ENCODE results near the gene LONP1.
A peak's percentile ranks its signal among the peaks of the same experiment; 100 is the strongest.
"Not testable (repeated sequence)": the region's sequence is repeated elsewhere in the genome, so short reads cannot be mapped to it uniquely, and the experiment has no call there.

Gene LONP1

DNA sequence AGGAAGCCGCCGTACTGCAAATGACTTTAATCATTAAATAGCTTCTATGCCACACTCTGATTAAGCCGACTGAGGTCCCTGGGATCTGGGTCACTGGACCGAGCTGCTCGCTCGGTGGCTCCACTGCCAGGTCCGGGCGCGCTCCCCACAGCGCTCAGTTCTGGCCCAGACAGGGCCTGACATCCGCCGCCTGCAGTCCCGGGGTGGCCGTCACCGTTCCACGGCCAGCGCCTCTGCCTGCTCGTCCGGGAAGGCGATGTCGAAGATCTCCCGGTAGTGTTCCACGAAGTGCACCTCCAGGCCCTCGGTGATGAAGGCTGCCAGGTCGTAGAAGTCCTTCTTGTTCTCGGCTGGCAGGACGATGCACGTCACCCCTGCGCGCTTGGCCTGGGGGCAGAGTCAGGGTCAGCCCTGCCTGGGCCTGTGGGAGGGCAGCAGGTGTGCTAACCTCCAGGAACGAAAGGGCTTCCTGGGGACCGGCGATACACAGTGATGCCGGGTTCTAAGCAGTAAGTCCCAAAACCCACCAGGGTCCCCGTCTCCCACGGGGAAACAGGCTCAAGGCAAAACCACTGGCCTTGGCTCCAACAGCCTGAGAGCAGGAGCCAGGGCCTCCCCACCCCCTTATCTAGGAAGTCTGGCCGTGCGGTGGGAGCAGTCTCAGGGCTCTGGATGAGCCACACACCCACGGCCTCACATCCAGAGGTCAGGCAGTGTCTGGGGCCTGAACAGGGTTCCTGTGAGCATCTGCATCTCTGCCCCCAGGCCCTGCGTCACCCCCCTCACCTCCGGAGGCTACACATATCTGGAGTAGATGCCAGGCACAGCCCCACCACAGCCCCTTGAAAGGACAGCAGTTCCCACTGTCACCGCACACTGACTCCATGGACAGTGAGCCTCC, 27.9 kb downstream of the LONP1 start:
- DNase-seq: peak; percentile 13

- DNase-seq: peak; percentile 70
Measured at GRCh38 chr19:5690955-5691821, 28.8 kb downstream of the LONP1 start.

- DNase-seq: peak; percentile 96
Measured at GRCh38 chr19:5690125-5690954, 29.6 kb downstream of the LONP1 start, which contains the start of gene RPL36. Gene RPL36, plus strand, starts transcription at chr19:5690295. Its CDS starts 213 bp downstream, at chr19:5690508.

DNA sequence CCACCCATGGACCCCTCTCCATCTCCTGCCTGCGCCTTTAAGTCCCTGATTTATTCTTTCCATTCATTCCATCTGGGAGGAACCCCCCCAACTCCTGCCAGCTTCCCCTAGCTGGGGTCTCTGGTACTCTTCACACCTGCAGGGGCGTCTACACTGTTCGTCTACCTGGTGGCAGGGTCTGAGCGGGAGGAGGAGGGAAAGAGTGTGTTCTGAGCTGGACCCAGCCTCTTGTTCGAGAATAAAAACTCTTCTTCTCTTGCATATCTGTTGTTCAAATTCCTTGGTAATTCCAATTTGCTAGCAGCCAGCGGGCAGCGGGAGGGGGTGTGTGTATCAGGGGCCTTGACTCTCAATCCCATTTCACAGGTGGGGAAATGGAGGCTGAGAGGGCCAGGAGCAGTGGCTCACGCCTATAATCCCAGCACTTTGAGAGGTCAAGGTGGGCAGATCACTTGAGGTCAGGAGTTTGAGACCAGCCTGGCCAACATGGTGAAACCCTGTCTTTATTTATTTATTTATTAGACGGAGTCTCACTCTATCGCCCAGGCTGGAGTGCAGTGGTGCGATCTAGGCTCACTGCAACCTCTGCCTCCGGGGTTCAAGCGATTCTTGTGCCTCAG, 31.6 kb downstream of the LONP1 start:
- DNase-seq: not testable (repeated sequence)

DNA sequence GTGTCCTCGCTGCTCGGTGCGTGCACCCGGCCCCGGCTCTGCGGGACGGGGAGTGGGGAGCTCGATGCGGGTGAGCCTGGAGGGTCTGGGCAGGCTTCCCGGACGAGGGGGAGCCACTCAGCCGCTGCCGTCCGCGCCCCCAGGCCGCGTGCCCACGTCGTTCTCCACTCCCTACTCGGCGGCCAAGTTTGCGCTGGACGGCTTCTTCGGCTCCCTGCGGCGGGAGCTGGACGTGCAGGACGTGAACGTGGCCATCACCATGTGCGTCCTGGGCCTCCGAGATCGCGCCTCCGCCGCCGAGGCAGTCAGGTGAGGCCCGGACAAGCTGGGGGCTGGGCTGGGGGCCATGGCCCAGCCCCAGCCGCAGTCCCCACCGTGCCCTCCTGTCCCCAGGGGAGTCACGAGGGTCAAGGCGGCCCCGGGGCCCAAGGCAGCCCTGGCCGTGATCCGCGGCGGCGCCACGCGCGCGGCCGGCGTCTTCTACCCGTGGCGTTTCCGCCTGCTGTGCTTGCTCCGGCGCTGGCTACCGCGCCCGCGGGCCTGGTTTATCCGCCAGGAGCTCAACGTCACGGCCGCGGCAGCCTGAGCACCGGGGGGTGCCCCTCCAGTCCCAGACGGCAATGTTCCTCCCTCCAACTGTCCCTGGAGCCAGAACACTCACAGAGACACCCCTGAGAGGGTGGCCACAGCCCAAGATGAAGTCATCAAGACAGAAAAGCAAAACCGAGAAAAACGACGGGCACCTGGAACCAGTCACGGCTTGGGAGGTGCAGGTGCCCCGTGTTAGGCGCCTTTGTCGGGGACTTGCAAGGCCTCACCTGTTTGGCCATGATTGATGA, 32.4 kb downstream of the LONP1 start:
- no peak for DNase-seq

DNA sequence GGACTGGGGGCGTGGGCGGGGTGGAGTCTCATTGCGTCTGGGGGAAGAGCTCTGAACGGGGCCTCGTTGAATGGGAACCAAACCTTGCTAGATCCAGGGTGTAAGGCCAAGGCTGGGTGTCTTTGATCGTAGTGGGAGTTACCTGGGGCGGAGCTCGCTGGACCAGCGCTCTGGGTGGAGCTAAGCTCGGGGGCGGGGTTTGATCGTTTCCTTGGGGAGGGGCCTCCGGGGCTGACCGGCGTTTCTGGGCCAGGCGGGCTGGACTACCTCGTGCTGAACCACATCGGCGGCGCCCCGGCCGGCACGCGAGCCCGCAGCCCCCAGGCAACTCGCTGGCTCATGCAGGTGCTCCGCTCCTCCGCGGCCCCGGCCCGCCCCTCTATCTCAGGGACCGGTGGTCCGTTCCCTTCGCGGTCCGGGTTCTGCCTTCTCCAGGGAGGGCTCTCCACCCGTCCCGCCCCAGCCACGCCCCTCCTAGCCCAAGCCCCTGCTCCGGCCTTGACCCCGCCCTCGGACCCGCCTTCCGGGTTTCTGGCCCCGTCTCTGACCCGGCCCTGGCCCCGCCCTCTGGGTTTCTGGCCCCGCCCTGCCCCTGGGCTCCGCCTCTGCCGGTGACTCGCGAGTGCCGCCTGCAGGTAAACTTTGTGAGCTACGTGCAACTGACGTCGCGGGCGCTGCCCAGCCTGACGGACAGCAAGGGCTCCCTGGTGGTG, 33.1 kb downstream of the LONP1 start:
- peak; percentile 95 for DNase-seq

DNA sequence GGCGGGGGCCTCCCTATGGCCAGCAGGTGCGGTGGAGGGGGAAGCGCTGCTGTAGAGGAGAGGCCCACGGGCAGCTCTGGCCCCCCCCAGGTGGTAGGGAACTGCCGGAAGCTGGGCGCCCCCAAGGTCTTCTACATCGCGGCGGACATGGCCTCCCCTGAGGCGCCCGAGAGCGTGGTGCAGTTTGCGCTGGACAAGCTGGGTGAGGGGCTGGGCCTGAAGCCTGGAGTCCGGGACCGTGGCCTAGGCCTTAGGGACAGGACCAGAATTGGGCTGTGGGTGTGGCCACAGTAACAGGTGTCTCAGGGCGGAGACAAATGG, 33.7 kb downstream of the LONP1 start:
- no peak for DNase-seq

GRCh38 chr19:5684694-5685430, 35.1 kb downstream of the LONP1 start:
- DNase-seq: no peak

DNA sequence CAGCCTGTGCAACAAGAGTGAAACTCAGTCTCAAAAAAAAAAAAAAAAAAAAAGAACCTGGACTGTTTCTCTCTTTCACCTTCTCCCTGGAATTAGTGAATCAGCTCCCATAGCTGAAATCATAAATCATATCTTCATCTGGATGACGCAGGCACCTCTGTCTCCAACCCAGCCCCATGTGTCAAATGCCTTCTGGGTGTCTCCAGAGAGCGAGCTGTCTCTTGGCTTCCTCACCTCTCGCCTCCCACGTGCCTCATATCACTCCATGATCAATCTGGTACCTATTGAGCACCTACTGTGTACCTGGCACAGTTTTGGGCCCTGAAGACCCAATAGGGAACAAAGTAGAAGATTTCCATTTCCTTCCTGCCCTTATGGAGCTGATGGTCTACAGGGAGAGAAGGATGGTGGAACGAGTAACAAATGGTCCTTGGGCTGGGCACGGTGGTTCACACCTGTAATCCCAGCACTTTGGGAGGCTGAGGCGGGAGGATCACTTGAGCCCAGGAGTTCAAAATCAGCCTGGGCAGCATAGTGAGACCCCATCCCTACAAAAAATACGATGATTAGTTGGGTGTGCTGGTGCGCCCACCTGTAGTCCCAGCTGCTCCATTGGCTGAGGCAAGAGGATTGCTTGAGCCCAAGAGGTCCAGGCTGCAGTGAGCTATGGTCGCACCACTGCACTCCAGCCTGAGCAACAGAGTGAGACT, 36.6 kb downstream of the LONP1 start:
- DNase-seq: no peak

- no peak for DNase-seq
Measured at GRCh38 chr19:5682107-5682482, 37.9 kb downstream of the LONP1 start.

GRCh38 chr19:5681391-5682106, 38.4 kb downstream of the LONP1 start:
- no peak for DNase-seq

GRCh38 chr19:5680437-5681368, 39.2 kb downstream of the LONP1 start, which contains the start of the genes HSD11B1L and MICOS13:
Gene HSD11B1L, plus strand, starts transcription at chr19:5681027. Its CDS starts 3,806 bp downstream, at chr19:5684833.
Gene MICOS13, minus strand, starts transcription at chr19:5680516. Its CDS starts 30 bp downstream, at chr19:5680486.
- DNase-seq: peak; percentile 98

GRCh38 chr19:5680084-5680436, 39.9 kb downstream of the LONP1 start:
- DNase-seq: no peak

DNA sequence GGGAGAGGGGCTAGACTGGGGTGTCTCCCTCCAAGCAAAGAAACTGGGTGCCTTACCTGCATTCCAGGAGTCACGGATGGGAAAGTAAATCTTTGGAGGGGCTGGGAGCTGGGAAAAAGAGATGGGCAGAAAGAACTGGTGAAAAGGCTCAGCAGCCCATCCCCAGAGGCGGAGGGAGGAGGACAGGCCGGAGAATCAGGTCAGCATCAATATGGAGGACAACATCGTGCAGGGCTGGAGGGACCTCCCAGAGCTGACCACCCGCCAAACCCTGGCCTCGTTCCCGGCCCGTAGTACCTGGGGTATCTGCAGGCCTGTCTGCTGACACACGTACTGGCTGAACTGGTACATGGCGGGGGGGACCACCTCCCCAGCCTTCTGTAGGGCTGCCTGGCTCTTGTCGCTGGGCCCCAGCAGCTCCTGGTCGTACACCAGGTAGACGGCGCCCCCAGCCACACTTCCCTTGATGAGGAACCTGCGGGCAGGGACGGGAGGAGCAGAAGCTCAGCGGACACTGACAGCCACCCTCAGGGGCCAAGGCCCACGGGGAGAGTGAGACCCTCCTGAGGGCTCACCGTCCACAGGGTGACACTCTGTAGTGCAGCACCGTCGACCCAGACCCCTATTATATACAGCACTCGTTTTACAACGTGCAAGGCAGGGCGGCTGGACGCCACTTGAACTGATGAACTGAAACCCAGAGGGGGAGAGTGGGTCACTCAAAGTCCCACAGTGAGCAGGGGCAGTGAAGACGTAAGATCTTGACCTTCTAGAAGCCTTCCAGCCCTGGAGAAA, 40.5 kb downstream of the LONP1 start:
- DNase-seq: no peak

DNA sequence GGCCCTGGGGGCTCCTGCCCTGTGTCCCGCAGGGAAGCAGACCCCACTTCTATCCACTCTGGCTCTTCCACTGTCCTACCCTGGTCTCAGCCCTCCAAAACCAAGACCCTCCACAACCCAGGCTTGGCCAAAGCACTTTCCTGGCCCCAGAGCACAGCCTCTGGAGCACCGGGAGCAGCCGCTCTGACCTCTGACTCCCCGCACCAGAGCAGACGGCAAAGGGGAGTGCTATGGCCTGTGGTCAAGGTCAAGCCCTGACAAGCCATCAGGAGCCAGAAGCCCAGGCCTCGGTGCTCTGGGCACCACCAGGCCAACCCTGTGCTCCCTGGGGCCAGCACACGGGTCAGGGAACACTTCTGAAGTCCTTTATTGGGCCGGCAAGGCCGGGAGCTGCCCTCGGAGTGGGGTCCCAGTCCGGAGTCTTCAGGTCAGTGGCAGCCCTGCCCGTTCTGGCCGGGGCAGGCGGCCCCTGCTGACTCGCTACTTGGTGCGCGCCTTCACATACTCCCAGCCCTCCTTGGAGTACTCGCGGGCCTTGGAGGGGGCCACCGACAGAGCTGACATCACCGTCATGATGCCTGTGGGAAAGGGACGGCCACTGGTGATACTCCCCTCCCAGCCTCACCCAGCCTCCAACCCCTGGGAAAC, 41.8 kb downstream of the LONP1 start:
- DNase-seq: no peak

GRCh38 chr19:5677580-5677979, 42.4 kb downstream of the LONP1 start:
- DNase-seq: no peak

Measured in stimulated activated naive CD4-positive, alpha-beta T cell treated with Interleukin-2 at 50 U/mL for 16 hours (primary cell).